OCI-LY7 (cell line): ENCODE measurements around the gene EBF3.

Experiments
- EZH2phosphoT487 ChIP-seq: fragments of 200-600 bp; sonication (generic); IDR thresholded peaks from 2 replicates; pipeline ENCODE4 v1.6.1; 2018; ENCODE audit warnings: low read depth, borderline replicate concordance, mild to moderate bottlenecking, mixed run types, antibody characterized with exemption, low read length, moderate library complexity, mixed read lengths
- TF ChIP-seq, protein P1 (sequence below): fragments of 200-600 bp; sonication (generic); conservative IDR thresholded peaks from 2 replicates; pipeline ENCODE4 v1.5.1; 2014; ENCODE audit warnings: mild to moderate bottlenecking, antibody characterized with exemption, low read length, moderate library complexity, mixed read lengths

DNA sequence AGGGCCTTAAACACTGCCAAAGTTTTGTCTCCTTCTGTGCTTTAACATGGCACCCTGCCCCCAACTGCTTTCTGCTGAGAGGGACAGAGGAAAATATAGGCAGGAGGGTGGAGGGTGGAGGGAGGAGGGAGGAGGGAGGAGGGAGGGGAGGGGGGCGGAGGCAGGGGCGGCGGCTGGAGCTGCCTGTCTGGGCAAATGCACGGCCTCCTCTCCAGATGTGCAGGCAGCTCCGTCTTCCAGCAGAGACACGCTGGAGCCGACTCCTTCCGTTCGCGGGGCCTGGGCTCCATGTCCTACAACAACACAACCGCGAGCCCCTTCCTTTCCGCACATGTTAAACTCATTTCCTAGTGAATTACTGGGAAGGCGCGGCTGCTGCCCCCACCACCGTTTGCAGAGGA lies 14.2 kb downstream of the EBF3 start:
- TF ChIP-seq, protein P1, sequence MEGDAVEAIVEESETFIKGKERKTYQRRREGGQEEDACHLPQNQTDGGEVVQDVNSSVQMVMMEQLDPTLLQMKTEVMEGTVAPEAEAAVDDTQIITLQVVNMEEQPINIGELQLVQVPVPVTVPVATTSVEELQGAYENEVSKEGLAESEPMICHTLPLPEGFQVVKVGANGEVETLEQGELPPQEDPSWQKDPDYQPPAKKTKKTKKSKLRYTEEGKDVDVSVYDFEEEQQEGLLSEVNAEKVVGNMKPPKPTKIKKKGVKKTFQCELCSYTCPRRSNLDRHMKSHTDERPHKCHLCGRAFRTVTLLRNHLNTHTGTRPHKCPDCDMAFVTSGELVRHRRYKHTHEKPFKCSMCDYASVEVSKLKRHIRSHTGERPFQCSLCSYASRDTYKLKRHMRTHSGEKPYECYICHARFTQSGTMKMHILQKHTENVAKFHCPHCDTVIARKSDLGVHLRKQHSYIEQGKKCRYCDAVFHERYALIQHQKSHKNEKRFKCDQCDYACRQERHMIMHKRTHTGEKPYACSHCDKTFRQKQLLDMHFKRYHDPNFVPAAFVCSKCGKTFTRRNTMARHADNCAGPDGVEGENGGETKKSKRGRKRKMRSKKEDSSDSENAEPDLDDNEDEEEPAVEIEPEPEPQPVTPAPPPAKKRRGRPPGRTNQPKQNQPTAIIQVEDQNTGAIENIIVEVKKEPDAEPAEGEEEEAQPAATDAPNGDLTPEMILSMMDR, result no peak
- no peak for TF ChIP-seq EZH2phosphoT487
